ENCODE results near the gene STAT5A. TPM values are rescaled to one million over a fixed set of nuclear protein-coding genes. Genes with fewer than 3 reads are reported as not detected.

Gene STAT5A
- total and polyA plus RNA-seq, 9 of the 15 experiments (the other 6 are each of a cell fraction or from before 2014, with no cell fraction given): 79.9 to 415 (median 196) TPM

GRCh38 chr17:42312285-42313130 is 24.2 kb downstream of the STAT5A start (continued):
- TF ChIP-seq GATAD2A (IDR thresholded peaks at IDR 0.05) (peak; percentile 82), ETV5 (CRISPR knock-in tag; IDR thresholded peaks at IDR 0.05; ENCODE audit: low read depth) (no peak; the same call in 1 of the 2 replicates), RNF219 (CRISPR knock-in tag; IDR thresholded peaks at IDR 0.05) (no peak), SRSF9 (IDR thresholded peaks at IDR 0.05; ENCODE audit: borderline replicate concordance, low read depth, low read length) (no peak), SMAD2 (IDR thresholded peaks at IDR 0.05; ENCODE audit: low read depth, low read length) (no peak), MYBL2 (IDR thresholded peaks at IDR 0.05; ENCODE audit: low read depth) (no peak), MYBL2 (CRISPR knock-in tag; IDR thresholded peaks at IDR 0.05; ENCODE audit: borderline replicate concordance) (no peak), ZNF311 (CRISPR knock-in tag; IDR thresholded peaks at IDR 0.05) (peak; percentile 73), IFI16 (CRISPR knock-in tag; IDR thresholded peaks at IDR 0.05) (no peak), CREB1 (IDR thresholded peaks at IDR 0.05) (peak; percentile 23; the same call in 1 of the 2 replicates), CREB1 (CRISPR knock-in tag; IDR thresholded peaks at IDR 0.05) (no peak), PCBP1 (IDR thresholded peaks at IDR 0.05; ENCODE audit: low read depth, low read length, poor library complexity, severe bottlenecking) (peak; percentile 83), ZNF592 (IDR thresholded peaks at IDR 0.05) (peak; percentile 86), ZNF518B (CRISPR knock-in tag; IDR thresholded peaks at IDR 0.05) (no peak), ZFP1 (CRISPR knock-in tag; IDR thresholded peaks at IDR 0.05) (no peak), NCOA6 (IDR thresholded peaks at IDR 0.05) (no peak), WHSC1 (IDR thresholded peaks at IDR 0.05; ENCODE audit: low read length) (no peak)

Data from K562 (cell line).